Activated naive CD4-positive, alpha-beta T cell treated with Interleukin-2 at 50 U/mL for 16 hours (primary cell): Measurements from ENCODE around the gene MERTK.
A peak's percentile ranks its signal among the peaks of the same experiment; 100 is the strongest.
"Not testable (repeated sequence)": the region's sequence is repeated elsewhere in the genome, so short reads cannot be mapped to it uniquely, and the experiment has no call there.

Experiments used
- DNase-seq: peaks from one replicate; pipeline ENCODE4 v3.0.0-alpha.2; 2020

Gene MERTK

DNA sequence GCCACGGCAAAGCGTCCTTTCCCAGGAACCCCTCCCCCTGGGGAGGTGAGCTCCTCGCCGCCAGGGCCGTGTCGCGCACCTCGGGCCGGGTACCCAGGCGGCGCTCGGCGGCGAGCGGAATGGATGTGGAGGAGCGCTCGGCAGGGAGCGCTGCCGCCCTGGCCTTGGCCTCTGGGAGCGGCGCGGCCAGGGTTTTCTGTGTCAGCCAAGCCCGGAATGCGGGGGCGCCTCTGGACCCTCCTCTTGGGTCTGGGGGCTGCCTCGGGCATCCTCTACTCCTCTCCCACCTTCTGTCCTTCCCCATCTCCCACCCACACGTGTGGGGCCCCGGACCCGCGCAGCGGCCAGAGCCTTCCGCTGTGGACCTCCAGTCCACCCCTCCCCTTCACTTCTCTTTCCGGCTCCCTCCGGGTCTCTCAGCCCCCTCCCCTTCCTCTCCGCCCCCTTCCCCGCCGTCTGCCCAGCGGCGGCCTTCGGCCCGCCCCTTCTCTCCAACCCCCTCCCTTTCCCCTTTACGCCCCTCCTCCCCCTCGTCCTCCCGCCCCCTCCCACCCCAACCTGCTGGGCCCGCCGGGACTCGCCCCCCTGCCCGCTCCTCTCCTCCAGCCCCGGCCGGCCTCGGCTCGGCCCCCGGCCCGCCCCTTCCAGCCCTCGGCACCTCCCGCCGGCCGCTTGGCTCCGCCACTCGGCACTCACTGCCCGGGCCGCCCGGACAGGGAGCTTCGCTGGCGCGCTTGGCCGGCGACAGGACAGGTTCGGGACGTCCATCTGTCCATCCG is at the start of gene MERTK:
TSS of gene MERTK (plus strand) at position 684 of the 779 bp plus-strand sequence. CDS start 129 bp downstream, outside the sequence.
- DNase-seq = peak; percentile 55

DNA sequence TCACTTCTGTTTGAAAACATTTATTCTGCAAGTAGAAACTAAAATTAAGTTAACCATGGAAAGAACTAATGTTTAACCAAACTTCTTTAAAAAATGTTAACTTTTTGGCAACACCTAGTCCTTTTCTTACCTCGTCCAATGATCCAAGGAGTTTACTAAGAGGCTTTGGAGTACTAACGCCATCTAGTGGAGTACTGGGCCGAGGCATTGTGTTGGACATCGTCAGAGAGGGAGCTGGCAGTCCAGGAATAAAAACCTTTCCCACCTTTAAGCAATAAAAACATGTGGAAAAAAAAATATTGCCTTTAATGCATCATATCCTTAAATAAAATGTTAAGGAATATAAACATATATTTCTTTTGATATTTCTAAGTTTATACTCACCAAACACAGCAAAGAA is 47.8 kb upstream of the MERTK start:
- peak; percentile 30 for DNase-seq

DNA sequence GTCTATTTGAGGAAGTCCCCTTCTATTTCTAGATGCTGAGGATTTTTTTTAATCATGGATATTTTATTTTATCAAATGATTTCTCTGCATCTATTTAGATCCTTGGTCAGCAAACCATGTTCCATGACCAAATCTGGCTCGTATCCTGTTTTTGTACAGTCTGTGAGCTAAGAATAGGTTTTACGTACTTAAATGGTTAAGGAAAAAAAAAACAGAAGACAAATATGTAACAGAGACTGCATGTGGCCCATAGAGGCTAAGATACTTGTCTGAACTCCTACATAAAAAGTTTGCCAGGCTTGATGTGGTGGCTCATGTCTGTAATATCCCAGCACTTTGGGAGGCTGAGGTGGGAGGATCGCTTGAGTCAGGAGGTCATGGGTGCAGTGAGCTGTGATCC is 45.9 kb upstream of the MERTK start:
- not testable (repeated sequence) for DNase-seq

DNA sequence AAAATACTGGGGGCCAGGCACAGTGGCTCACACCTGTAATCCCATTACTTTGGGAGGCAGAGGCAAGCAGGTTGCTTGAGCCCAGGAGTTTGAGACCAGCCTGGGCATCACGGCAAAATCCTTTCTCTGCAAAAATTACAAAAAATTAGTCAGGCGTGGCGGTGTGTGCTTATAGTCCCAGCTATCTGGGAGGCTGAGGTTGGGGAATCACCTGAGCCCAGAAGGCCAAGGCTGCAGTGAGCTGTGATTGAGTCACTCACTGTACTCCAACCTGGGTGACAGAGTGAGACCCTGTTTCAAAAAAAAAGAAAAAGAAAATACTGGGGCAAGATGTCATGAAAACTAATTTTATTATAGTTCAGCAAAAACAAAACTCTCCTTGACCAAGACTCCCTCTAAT is 38.4 kb upstream of the MERTK start:
- not testable (repeated sequence) for DNase-seq

DNA sequence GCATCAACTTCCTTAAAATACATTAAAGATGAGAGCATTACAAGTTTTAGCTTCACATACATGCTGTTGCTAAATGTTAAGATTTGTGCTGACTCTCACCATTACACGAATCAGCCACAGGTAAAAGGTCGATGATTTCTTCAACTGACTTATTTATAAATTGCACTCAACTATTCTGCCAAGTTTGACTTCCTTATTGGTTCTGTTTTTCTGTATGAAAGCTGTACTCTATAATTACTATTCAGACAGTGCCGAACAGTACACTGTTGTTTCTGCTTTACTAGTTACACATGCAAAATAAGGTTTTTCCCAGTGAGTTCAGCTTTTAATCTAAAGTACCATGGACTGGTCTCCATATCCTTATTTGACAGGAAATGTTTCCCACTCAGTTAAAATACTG is 33.3 kb upstream of the MERTK start:
- not testable (repeated sequence) for DNase-seq

DNA sequence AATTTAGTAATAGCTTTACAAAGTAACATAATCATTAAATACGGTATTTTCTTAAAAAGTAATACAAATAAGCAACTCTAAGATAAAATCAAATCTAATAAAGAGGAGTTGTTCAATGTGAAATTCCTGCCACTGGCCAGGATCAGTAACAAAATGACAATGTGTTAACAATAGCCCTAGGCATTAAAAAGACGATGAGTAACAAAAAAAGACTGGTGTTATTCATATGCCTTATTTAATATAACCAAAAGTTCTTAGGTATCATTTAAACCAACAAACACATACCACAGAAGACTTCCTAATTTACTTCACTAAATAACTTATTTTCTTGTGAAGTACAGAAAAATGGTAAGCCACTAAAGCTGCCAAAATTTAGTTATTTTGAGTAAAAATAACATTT is 25.6 kb upstream of the MERTK start:
- DNase-seq = not testable (repeated sequence)

DNA sequence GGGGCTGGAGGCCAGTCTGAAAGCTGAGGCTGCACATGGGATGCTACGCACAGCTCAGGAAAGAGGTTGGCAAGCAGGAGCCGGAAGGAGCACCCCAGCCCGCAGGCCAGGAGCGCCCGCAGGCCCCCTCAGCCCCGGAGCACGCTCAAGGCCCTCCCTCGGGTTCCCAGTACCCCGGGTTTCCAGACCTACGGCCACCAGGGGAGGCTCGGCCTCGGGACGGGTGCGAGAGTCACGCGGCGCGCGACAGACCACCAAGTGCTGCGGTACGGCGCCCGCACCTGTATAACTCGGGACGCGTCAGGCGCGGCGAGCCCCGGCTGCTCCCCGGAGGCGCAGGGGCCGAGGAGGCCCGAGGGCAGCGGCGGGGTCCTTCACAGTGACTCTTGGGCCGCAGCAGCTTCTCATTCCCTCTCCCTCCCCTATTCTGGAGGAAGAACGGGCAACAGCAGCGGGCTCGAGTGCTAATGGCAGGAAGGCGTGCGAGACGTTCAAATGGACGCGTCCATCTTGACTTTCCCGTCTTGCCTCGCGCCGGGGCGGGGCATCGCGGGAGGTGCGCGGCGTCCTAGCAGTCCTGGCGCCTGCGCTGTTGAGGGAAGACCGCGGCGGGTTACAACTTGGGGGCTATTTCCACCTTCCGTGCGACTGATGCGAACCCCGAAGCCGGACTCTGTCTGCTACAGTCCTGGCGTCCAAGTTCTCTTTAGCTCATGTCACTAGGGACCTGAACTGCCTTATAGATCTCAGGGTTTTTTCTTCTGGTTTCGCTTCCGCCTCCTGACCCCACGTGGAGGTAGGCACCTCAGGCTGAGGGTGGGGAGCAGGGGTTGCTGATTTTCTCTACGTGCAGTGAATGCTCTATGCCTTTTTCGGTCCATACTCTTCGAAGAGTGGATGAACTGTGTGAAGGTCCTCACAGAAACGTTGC is 14.5 kb upstream of the MERTK start, which contains the start of gene ANAPC1:
TSS of gene ANAPC1 (minus strand) at position 533 of the 931 bp plus-strand sequence. CDS start 3,368 bp downstream, outside the sequence.
- peak; percentile 90 for DNase-seq

DNA sequence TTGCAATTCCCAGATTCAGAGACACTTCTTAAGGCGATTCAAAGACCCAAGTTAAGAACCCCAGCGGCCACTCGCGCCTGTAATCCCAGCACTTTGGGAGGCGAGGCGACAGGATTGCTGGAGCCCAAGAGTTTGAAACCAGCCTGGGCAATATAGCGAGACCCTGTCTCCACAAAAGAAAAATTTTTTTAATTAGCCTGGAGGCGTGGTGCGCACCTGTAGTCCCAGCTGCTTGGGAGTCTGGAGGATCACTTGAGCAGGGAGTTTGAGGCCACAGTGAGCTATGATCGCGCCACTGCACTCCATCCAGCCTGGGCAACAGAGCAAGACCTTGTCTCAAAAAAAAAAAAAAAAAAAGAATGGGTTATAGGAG is 13.8 kb upstream of the MERTK start:
- DNase-seq = no peak

DNA sequence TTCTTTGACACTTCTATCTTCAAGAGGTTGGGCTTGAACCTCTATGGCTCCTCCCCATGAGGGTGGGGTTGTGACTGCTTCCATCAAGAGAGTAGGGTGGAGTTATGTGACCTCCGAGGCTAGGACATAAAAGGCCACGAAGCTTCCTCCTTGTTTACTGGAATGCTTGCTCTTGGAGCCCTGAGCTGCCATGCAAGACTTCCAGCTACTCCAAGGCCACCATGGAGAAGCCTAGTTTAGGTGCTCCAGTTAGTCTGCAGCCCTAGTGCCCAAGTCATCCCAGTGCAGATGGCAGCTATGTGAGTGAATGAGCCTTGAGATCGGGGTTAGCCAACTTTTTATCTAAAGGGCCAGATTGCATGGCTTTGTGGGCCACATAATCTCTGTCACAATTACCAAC is 2.4 kb upstream of the MERTK start:
- DNase-seq = no peak

DNA sequence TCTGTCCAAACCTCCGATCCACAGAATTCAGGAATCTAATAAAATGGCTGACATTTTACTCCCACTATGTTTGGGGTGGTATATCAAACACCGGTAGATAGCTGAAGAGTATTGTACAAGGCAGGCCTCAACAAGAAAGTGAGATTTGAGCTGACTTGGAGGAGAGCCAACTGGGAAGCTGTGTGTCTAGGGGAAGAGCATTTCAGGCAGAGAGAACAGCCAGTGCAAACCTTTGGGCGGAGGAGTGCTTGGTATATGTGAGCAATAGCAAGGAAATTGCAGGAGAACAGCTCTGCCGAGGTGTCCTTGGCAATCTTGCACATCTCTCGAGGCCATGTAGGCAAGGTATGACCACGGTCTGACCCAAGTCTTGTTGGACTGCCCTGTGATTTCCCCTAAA is 1.8 kb upstream of the MERTK start:
- DNase-seq = no peak

DNA sequence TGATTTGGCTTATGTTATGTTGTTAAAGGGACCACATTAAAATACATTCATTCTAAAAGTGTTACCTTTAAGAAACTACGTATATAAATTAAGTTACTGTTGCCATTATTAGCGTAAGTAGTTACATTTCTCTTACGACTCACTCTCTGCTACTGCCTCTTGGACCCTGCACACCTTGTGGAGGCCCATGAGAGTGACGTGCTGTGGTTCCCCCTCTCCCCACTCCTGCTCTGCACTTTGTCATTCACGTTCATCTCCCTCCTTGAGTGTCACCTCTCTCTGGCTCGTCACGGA is 830 bp upstream of the MERTK start:
- DNase-seq = no peak

DNA sequence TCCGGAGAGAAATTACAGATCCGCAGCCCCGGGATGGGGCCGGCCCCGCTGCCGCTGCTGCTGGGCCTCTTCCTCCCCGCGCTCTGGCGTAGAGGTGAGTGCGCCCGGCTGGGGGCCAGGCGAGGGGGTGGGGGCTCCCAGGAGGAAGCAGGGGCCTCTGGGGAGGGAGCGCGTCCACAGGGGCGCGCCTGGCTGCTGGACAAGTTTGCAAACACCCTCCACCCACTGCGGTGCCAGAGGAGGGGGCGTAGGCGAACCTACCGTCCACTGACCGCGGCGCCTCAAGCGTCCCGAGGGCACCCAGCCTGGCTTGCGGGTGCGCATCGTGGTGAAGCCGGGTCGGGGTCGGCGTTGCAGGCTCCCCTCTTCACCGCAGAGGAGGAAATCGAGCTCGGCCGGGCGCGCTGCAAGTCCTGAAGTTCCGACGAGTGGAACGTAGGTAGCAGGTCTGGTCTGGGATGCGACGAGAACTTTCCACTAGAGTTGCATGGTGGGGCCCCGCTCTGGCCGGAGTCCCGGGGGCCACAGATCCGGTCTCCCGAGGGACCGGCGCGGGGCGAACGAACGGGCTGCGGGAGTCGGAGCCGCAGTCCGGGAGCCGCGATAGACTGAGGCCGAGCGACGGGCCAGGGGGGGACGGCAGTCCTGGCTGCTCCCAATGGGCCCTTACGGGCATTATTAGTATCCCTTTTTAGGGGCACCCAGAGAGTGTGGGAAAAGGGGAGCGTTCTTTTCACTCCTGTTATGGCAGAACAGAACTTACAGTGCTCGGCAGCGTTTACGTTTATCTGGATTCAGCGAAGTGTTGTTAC is 502 bp downstream of the MERTK start:
- peak; percentile 23 for DNase-seq

DNA sequence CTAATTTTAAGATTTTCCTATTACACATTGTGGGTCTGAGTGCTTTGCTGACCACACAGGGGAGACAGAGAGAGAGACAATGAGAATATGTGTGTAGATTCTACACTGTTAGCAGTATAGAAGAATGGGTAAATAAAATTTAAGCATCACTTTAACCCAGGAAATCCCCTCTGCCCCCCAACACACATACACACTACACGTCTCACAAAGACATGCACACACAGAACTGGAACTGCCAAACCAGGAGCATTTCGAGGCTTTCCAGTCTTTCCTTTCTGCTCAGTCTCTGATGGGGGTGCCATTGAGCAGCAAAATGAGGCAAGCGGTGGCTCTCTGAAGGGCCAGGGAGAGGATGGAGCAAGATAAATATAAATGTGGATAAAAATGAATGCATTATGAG is 2.5 kb downstream of the MERTK start:
- no peak for DNase-seq

DNA sequence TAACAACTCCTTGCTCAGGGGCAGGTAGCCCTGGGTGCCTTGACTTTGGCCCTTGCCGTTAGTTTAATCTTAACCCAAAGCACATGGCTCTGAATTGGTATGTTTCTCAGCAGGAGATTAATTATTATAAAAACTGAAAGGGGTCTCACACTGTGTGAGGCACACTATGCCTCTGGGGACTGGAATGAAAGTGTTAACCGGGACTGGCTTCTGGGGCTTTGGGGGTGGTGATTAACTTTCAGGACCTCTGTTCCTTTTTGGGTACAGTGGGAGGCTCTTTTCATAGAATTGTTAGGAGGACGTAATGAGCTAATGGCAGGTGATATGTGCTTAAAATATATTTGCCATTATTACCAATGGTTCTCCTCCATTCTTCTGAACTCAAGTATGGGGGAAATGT is 5.1 kb downstream of the MERTK start:
- DNase-seq = no peak

DNA sequence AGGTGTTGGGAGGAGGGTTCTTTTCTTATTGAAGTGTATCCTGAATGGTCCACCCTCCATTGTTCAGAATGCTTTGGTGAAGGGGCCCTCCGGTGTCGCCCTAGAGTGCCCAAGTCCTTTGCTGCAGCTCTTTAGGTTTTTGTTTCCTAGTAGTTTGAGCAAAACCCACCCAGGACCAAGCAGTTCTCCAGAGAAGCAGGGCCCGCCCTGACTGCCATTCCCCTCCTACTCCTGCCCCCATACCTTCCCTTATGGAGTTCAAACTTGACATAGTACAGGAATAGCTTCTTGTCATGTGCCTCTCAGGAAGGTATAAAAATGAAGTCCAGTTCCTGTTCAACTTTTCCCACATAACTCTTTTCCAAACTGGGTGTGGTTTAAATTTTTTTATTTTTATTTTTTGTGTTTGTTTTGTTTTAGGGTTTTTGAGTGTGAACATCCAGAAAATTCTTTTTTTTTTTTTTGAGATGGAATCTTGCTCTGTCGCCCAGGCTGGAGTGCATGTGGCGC is 5.6 kb downstream of the MERTK start:
- no peak for DNase-seq

DNA sequence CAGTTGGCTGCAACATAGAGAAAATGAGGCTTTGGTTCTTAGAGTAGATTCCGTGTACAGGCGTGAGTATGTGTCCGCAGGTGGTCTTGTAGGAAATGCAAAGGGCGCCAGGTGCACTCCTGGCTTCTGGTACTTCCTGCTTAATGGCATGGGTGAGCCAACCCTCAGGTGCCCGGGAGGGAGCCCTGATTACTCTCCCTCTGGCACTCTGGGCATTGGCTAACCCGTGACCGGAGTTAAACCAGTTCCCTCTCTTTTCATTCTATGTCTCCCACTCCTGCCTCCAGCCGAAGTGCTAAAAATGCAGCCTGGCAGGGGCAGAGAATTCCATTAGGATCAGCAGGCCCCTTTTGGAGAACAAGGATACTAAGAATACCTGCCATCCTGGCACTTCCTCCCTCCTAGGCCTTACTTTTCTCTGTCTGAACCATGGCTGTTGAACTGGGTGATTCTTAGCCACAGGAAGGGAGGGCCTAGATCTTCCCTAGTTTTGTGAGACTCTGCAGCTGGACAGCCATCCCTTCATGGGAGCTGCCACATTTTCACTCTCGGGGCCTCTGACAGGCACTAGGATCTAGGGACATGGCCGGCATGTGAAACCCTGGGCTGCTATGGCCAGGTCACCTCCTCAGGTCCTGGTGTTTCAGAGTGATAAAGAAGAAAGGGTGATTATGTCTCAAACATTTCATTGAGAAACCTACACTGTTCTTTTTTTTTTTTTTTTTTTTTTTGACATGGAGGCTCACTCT is 6.5 kb downstream of the MERTK start:
- DNase-seq = no peak

DNA sequence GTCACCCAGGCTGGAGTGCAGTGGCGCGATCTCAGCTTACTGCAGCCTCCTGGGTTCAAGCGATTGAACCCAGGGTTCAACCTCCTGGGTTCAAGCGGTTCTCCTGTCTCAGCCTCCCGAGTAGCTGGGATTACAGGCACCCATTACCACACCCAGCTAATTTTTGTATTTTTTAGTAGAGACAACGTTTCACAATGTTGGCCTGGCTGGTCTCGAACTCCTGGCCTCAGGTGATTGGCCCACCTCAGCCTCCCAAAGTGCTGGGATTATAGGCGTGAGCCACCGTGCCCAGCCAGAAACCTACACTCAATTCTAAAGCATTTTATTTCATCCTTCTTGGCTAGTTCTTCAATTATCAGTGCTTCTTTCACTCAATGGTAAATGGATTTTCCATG is 7.1 kb downstream of the MERTK start:
- DNase-seq = not testable (repeated sequence)

DNA sequence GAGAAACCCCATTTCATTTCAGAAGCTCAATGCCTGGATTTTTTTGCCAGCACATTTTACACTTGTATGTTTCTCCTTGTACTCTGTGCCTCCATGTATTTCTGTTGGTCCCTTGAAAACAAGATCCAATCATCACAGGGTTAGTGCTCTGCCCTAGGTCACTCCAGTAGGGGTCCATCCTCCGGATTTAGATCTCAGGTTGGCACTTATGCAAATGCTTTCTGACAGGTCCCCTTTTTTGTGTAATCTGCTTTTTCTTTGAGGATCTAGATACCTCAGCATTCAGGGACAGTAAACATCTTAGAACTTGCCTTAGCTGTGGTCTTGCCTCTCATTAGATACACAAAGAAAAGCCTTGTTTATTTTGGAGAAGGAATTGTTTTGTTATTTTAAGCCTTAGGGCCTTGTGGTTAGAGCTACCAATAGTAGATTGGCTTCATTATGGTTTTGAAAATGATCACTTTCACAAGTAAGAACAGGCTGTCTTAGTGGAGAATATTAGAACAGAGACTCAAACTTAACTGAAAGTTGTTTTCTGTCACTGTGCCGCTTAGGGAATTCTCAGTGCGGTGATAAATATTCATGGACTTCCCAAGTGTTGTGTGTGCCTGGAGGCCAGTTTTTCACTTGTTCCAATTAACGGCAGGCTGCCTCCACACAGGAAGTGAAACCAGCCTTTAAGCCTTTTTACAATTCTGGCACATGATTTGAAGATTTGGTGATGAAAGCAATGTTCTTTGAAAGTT is 7.8 kb downstream of the MERTK start:
- DNase-seq = no peak

DNA sequence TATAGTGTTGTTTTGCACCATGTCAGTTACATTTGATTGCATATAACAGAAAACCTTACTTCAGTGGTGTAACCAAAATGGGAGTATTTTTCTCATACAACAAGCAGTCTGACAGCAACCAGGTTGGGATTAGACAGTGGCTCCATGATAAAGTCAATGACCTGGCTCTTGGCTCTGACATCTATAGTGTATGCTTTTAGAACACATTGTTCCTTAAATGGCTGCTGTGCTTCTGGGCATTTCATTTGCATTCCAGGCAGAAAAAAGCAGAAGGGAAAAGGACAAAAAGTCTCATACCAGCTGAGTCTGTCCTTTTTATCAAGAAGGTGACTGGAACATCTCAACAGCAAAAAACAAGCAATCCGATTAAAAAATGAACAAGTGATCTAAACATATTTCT is 10.2 kb downstream of the MERTK start:
- no peak for DNase-seq

DNA sequence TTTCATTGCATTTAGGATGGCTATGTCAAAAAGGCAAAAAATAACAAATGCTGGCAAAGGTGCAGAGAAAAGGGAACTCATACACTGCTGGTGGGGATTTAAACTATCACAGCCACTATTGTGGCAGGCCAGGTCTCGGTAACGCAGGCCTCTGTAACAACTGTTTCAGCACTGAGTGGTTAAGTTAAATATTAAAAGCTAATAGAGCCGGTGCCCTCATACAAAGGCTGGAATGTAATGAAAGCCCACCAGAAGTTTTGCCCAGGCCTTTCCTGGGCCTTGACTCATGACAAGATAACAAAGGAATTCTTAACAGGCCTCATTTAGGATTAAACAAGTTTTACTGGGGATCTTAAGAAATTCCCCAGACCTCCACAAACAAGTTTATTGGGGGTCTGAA is 10.7 kb downstream of the MERTK start:
- DNase-seq = no peak

DNA sequence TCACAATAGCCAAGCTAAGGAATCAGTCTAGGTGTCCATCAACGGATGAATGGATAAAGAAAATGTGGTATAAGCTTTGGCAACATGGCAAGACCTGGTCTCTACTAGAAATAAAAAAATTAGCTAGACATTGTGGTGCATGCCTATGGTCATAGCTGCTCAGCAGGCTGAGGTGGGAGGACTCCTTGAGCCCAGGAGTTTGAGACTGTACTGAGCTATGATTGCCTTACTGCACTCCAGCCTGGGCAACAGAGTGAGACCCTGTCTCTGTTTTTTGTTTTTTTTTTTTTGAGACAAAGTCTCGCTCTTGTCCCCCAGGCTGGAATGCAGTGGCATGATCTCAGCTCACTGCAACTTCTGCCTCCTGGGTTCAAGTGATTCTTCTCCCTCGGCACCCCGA is 11.6 kb downstream of the MERTK start:
- DNase-seq = not testable (repeated sequence)
